Kidney (tissue), 14 donors: ENCODE measurements around the gene PNPLA1. TPM values are rescaled to one million over a fixed set of nuclear protein-coding genes. Genes with fewer than 3 reads are reported as not detected.

ENCODE experiments used
- DNase-seq, 5 donors: peaks; one replicate each; pipeline ENCODE4 v3.0.0-alpha.2; 2013 to 2020
- FAIRE-seq: peaks from 2 replicates; lab custom pipeline; 2012; peaks lifted over from hg19 to GRCh38; lab: Jason Lieb, UNC
- H3K27ac ChIP-seq, 2 donors: one replicate each; pipeline ENCODE4 v1.7.0; 2013; ENCODE audit warnings: low read depth in 2 of 2, low read length in 2 of 2, inconsistent platforms in 1 of 2
- H3K27me3 ChIP-seq: one replicate; pipeline ENCODE4 v1.7.1; 2013; ENCODE audit warnings: low read length, inconsistent platforms; ENCODE audit not compliant: control insufficient read depth, insufficient read depth
- H3K36me3 ChIP-seq, 3 donors: one replicate each; pipeline versions ENCODE4 v1.7.0 to v1.7.1; 2013; ENCODE audit warnings: low read length in 3 of 3, control low read depth in 1 of 3, inconsistent platforms in 1 of 3; ENCODE audit not compliant: insufficient read depth in 3 of 3, control insufficient read depth in 2 of 3
- H3K4me1 ChIP-seq, 3 donors: one replicate each; pipeline versions ENCODE4 v1.7.0 to v1.7.1; 2013; ENCODE audit warnings: low read length in 3 of 3, inconsistent platforms in 1 of 3, low read depth in 1 of 3; ENCODE audit not compliant: control insufficient read depth in 2 of 3, insufficient read depth in 2 of 3
- H3K4me3 ChIP-seq, 3 donors: one replicate each; pipeline versions ENCODE4 v1.7.0 to v1.8.1; 2013; ENCODE audit warnings: low read length in 3 of 3, control low read depth in 1 of 3, inconsistent platforms in 1 of 3
- H3K9ac ChIP-seq, 3 donors: one replicate each; pipeline versions ENCODE4 v1.7.0 to v1.7.1; 2013; ENCODE audit warnings: low read length in 3 of 3, control low read depth in 1 of 3, inconsistent platforms in 1 of 3
- H3K9me3 ChIP-seq, 3 donors: one replicate each; pipeline versions ENCODE4 v1.7.0 to v1.7.1; 2013; ENCODE audit warnings: low read length in 3 of 3, control low read depth in 1 of 3, inconsistent platforms in 1 of 3; ENCODE audit not compliant: control insufficient read depth in 2 of 3, insufficient read depth in 1 of 3
- intact Hi-C: fragments of 100-400 bp; cut with DNase I; formaldehyde crosslinking; loops from one replicate; pipeline ENCODE4 v1.11.1; 2022
- polyA plus RNA-seq: library from polyadenylated mRNA; stranded (reverse); fragments of 350-450 nt; fragmentation: Illumina TruSeq; extraction: RNeasy Lipid Tissue Mini Kit (QIAGEN cat#74804); gene quantifications from one replicate; pipeline ENCODE4 v1.2.3, GENCODE V29; 2014; ENCODE audit warnings: low read depth, low replicate concordance; ENCODE audit not compliant: insufficient read depth
- total RNA-seq: library from RNA; stranded (reverse); fragmentation: NEBNext Ultra II Directional; extraction: Animal tissue kit (Norgen Biotek cat#: 25700); gene quantifications from one replicate; pipeline ENCODE4 v1.2.1, GENCODE V29; 2021
- TF ChIP-seq, protein P1 (sequence below): IDR thresholded peaks from 3 replicates; pipeline ENCODE4 v1.5.1; 2012; ENCODE audit warnings: mild to moderate bottlenecking, moderate library complexity, borderline replicate concordance; ENCODE audit not compliant: insufficient read depth; ENCODE audit errors: extremely low read depth
- donor health status: control.
- donor health status: control.
- donor health status: control.
- donor health status: control.
- donor health status: control.
- donor health status: DM: yes; HTN: yes; CAD: no.
- donor health status: Normal renal cell carcinoma (clear cell type).

The PNPLA1 gene
- total and polyA plus RNA-seq, 2 donors from 2014 or later, result 0.19 to 1.2 TPM

GRCh38 chr6:36324191-36324590 lies 54.3 kb downstream of the PNPLA1 start:
- Histone ChIP-seq H3K4me1 (no peaks in the 10 kb centered on the region), H3K36me3 (no peaks in the 10 kb centered on the region), H3K4me3 (no peak overlapping the region), H3K27ac (no peak overlapping the region), H3K9me3 (no peaks in the 10 kb centered on the region), H3K9ac (no peak overlapping the region), H3K27me3 (no peaks in the 10 kb centered on the region)
- DNase-seq (no peak), FAIRE-seq (no peak)
- intact Hi-C loops, result no loop called here
- TF ChIP-seq, protein P1, sequence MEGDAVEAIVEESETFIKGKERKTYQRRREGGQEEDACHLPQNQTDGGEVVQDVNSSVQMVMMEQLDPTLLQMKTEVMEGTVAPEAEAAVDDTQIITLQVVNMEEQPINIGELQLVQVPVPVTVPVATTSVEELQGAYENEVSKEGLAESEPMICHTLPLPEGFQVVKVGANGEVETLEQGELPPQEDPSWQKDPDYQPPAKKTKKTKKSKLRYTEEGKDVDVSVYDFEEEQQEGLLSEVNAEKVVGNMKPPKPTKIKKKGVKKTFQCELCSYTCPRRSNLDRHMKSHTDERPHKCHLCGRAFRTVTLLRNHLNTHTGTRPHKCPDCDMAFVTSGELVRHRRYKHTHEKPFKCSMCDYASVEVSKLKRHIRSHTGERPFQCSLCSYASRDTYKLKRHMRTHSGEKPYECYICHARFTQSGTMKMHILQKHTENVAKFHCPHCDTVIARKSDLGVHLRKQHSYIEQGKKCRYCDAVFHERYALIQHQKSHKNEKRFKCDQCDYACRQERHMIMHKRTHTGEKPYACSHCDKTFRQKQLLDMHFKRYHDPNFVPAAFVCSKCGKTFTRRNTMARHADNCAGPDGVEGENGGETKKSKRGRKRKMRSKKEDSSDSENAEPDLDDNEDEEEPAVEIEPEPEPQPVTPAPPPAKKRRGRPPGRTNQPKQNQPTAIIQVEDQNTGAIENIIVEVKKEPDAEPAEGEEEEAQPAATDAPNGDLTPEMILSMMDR, result no peak

DNA sequence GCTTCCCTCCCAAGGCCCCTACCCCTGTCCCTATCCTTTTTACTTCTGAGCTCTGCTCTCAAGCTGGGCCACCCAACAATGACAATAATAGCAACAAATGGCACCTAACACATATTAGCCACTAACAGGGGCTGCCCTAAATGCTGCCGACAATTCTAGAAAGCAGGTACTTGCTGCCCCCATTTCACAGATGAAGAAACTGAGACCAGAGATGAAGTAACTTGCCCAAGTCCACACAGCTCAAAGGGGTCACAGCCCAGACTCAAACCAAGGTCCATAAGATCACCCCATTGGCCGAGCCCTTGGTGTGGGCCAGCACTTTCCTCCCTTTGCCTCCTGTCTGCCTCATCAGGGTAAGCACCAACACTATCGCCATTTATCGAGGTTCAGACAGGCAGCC lies 54.9 kb downstream of the PNPLA1 start:
- no peaks in the 10 kb centered on the region for H3K4me1 ChIP-seq
- no peak overlapping the region for H3K27ac ChIP-seq
- no peaks in the 10 kb centered on the region for H3K9me3 ChIP-seq
- H3K27me3 ChIP-seq, result no peaks in the 10 kb centered on the region
- H3K36me3 ChIP-seq, result no peaks in the 10 kb centered on the region
- no peak overlapping the region for H3K4me3 ChIP-seq
- intact Hi-C loops, result no loop called here
- TF ChIP-seq, protein P1, result no peak
- FAIRE-seq, result no peak
- DNase-seq, result no peak
- H3K9ac ChIP-seq, result no peak overlapping the region

DNA sequence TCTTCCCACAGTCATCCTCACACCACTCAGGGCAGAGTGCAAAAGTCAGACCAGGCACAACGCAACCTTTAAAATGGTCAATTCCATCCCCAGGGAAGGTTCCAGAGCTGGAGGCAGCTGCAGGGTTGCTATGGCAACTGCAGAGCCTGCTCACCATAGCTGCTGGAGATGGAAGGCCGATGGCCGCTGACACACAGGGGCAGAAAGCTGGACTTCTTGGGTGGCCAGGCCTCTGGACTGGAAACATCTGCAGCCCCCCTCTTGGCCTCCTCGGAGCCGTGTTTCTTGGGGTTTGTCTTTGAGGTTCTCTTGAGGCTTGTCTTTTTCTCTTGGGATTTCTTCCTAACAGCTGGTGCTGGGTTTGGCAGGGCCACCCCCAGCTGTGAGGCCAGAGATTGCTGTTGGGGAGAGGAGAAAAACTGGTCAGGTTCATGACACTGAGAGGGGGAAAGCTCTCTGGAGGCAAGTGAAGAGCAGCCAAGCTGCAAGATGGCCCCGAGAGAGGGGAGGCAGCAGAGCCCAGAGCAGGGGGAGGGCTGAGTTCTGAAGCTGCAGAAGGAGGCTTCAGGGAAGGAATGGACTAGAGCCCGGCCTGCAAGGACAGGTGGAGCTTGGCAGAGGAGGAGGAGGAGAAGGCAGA lies 56.6 kb downstream of the PNPLA1 start:
- peak; percentile 51 to 91 (median 79) for DNase-seq
- H3K9me3 ChIP-seq, result no peaks in the 10 kb centered on the region
- H3K27me3 ChIP-seq, result no peaks in the 10 kb centered on the region
- TF ChIP-seq, protein P1, result no peak
- H3K36me3 ChIP-seq, result no peaks in the 10 kb centered on the region
- intact Hi-C loops, result no loop called here
- H3K4me1 ChIP-seq, result no peaks in the 10 kb centered on the region
- no peak for FAIRE-seq
- H3K4me3 ChIP-seq, result no peak overlapping the region
- H3K9ac ChIP-seq, result no peak overlapping the region
- no peak overlapping the region for H3K27ac ChIP-seq
